ENCODE results near the gene RAP1GAP.

DNA sequence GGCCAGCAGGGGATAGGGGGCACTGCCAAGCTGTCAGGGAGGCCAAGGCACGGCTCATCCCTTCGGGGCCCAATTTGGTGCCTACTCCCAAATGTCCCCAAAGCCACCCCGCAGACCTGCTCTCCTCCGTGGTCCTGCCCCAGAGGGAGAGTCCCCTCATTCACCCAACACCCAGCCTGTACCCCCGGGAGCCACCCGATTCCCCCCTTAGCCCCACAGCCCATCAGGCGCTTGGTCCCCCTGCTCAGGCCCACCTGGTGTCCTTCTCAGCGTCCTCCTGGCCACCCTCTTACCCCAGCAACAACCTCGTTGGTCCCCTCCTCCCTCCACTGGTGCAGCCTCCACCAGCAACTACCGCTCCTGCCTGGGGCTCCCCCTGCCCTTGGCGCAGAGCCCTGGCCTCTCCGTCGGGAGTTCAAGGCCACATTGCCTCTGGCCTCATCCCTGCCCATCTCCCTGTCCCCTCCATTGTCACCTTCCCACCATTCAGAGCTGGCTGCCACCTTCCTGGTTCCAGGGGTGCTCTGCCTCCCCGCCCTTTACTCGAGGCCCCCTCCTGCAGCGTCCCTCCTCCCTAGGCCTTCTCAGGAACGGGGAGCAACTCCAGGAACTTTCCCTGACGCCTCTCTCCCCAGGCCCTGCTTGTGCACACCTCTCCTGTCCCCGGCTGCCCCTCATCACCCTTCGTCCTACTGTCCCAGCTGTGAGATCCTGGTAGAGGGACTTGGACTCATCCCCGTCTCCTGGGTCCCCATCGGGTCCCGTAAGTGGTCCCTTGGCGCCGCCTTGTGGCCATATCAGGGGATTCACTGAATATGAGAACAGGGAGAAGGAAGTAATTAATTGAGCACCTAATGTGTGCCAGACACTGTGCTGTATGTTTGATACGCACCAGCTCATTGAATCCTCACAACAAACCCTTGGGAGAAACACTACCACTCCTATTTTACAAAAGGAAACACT is 73.9 kb downstream of the RAP1GAP start:
- TF ChIP-seq, protein P1, sequence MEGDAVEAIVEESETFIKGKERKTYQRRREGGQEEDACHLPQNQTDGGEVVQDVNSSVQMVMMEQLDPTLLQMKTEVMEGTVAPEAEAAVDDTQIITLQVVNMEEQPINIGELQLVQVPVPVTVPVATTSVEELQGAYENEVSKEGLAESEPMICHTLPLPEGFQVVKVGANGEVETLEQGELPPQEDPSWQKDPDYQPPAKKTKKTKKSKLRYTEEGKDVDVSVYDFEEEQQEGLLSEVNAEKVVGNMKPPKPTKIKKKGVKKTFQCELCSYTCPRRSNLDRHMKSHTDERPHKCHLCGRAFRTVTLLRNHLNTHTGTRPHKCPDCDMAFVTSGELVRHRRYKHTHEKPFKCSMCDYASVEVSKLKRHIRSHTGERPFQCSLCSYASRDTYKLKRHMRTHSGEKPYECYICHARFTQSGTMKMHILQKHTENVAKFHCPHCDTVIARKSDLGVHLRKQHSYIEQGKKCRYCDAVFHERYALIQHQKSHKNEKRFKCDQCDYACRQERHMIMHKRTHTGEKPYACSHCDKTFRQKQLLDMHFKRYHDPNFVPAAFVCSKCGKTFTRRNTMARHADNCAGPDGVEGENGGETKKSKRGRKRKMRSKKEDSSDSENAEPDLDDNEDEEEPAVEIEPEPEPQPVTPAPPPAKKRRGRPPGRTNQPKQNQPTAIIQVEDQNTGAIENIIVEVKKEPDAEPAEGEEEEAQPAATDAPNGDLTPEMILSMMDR (IDR thresholded peaks at IDR 0.05; ENCODE audit: low read length), result peak; percentile 73
- TF ChIP-seq EZH2 (optimal IDR thresholded peaks at IDR 0.05; ENCODE audit: low read depth, low read length), result no peak
- no peak for TF ChIP-seq EZH2phosphoT487 (IDR thresholded peaks at IDR 0.05; ENCODE audit: low read length)

Measured in MM.1S (cell line).